Cardiac septum (tissue), 1 donor: ENCODE measurements around the gene FLNB. TPM values are rescaled to one million over a fixed set of nuclear protein-coding genes. Genes with fewer than 3 reads are reported as not detected.

Experiments
- DNase-seq: peaks from one replicate; pipeline ENCODE4 v3.0.0-alpha.2; 2020; ENCODE audit warnings: low spot score
- intact Hi-C: fragments of 100-400 bp; cut with DNase I; formaldehyde crosslinking; loops from one replicate; pipeline ENCODE4 v1.14.0; 2022
- total RNA-seq: library from RNA; stranded (reverse); fragmentation: NEBNext Ultra II Directional; extraction: Animal tissue kit (Norgen Biotek cat#: 25700); gene quantifications from one replicate; pipeline ENCODE4 v1.2.1, GENCODE V29; 2021
- donor health status: DM: no; HTN: no; CAD: no.

FLNB gene
- total RNA-seq, 1 donor from 2014 or later, result 58.1 TPM

DNA sequence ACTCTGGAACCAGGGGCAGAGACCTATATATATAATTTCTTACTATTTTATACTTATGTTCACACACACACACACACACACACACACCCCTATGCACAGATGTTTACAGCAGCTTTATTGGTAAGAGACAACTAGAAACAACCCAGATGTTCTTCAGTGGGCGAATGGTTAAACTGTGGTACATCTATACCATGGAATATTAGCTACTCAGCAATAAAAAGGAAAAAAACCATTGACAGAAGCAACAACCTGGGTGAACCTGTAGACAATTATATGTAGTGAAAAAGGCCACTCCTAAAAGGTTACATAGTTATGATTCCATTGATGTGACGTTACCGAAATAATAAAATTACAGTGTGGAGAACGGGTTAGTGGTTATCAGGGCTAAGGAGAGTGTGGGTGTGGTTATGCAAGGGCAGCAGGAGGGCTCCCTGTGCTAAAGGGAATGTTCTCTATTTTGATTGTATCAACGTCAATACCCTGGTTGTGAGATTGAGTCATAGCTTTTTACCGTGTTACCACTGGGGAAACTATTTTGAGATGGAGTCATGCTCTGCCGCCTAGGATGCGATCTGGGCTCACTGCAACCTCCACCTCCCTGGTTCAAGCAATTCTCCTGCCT lies 85.5 kb downstream of the FLNB start:
- intact Hi-C loops, result no loop called here
- no peak for DNase-seq

DNA sequence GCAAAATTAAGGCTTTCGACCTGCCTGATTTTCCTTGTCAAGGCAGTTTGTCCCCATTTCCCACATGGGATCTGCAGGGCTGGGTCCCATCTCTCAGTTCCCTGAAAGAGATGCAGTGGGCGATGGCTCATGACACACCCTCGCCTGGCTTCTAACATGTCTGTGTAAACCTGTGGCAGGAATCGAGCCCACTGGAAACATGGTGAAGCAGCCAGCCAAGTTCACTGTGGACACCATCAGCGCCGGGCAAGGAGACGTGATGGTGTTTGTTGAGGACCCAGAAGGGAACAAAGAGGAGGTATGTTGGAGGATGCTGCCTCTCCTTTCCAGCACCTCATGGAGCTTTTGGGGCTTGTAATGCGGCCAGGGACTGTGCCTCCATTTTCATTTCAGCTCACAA lies 86.4 kb downstream of the FLNB start:
- intact Hi-C loops, result no loop called here
- no peak for DNase-seq

DNA sequence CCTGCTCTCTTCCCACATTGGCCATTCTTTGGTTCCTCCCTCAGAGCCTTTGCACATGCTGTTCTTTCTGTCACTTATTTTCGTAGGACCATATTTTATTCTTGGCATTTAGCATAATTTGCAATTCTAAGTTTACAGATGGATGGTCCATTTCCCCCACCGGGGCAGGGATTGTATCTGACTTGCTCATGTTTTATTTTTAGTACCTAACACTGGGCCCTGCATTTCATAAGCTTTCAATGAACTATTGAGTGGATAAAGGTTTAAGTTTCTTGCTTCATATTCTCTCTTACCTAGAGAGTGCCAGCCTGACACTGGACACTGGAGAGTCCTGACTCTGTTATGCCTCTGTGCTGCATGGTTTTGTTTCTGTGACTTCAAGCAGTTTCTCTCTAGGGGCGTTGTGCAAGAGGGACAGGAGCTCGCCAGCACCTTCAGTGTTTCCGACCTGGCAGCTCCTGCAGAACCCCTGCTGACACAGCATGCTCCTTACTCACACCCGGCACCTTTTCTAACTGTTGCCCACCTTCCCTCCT lies 87.4 kb downstream of the FLNB start:
- DNase-seq, result no peak
- intact Hi-C loops, result no loop called here

DNA sequence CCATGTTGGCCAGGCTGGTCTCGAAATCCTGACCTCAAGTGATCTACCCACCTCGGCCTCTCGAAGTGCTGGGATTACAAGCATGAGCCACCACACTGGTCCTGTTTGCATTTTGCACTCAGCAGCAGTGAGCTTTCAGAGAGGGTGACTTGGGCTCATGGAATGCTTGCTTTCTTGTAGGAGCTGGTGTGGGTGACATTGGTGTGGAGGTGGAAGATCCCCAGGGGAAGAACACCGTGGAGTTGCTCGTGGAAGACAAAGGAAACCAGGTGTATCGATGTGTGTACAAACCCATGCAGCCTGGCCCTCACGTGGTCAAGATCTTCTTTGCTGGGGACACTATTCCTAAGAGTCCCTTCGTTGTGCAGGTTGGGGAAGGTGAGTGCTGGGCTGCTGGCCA lies 90.3 kb downstream of the FLNB start:
- intact Hi-C loops, result no loop called here

DNA sequence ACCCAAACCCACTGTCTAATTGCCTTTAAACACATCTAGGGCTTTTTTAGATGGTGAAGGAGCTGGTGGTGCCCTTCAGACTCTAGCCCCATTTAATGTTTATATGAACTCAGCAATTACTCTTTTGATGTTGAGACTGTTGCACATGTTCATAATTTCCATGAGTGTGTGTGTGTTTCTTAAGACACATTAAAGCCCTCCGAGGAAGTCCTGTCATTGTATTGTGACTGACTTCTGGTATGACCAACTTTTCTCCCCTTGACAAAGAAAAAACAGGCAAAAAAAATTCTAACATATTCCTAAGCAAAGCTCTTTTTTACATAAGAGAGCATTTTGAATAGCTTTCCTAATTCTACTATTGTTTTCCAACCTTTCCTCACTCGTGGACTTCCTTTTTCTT lies 91.6 kb downstream of the FLNB start:
- no peak for DNase-seq
- intact Hi-C loops, result no loop called here

More for the DNA sequence above, 90.3 kb downstream of the FLNB start:
- DNase-seq, result no peak

DNA sequence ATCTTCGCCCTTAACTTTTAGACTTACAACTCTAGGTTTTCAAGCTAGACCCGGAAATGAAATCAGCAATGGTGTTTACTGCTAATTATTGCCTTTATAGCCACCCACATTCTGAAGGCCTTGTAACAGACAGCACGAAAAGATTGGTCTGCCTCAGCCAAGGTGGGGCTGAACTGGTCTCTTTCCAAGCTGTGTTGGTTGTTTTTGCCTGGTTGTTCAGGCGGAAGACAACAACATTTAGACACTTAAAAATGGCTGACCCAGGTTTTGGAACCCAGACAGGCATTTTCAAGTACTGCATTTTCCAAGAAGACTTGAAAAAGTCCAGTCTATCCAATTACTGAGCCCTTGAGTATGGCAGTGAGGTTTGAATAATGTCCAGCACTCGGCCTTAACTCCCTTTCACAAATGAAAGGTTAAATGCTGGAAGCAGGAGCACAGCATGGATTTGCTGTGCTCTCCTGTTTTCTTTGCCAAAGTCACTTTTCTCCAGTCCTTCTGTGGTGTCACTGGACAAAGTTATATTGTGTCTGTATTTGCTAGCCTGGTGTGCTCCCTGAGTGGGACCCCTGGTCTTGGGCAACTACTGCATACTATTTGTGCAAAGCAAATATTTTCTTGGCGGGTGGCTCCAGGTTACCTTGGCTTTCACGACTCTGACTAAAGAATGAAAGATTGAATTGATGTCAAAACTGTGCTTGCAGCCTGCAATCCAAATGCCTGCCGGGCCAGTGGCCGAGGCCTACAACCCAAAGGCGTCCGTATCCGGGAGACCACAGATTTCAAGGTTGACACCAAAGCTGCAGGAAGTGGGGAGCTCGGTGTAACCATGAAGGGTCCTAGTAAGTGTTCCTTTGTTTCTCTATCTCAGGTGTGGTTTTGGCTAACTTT lies 93.5 kb downstream of the FLNB start:
- intact Hi-C loops, result no loop called here
- DNase-seq, result no peak

DNA sequence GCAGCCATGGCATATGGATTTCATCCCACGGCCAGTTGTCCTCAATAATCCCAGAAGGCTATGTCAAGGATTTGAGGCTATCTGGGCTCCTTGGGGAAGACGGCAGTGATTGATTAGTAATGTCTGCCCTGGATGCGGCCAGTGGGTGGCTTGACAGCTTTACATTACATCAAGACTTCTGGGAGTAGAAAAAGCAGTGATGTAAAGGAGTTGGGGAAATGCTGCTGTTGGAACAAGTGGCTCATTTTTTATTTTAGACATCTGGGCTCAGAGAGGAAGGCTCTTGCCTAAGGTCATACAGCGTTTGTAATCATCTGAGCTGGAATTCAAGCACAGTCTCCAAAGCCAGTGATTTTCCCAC lies 94.1 kb downstream of the FLNB start:
- DNase-seq, result no peak
- intact Hi-C loops, result no loop called here

DNA sequence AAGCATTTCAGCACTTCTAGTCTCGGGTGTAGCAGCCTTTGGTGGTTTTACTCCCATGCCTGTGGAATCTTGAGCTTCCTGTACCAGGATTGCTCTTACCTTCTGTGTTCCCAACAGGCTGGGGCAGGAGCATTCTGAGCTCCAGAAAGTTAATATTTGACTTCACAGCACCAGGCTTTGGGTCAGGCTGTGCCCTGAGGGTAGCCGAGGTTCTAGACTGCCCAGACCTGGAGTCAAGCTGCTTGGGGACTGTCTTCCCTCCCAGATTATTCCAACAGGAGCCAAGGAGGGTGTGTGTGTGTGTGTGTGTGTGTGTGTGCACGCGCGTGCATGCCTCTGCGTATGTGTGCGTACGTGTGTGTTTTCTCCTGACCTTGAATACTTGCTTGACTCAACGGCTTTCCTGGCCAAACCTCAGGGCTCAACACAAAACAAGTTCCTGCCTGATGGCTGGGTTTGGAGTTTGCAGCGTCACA lies 94.8 kb downstream of the FLNB start:
- intact Hi-C loops, result no loop called here

DNA sequence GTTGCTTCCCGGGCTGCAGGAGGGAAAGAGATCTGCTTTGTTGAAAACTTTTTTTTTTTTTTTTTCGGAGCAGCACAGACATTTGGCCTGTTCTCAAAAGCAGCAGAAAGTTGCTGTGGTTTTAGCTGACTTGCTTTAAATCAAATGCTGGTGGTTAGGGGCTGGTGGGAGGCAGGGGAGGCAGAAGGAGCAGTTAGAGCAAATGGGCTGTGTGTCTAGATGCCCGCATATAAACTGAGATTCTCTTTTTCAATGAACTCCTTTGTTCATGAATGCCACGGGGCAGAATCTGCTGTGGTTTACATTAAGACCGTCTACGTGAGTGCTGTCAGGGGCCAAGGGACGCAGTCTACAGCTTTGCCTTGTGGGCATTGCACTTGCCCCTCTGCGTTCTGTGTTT lies 95.9 kb downstream of the FLNB start:
- intact Hi-C loops, result no loop called here
- DNase-seq, result no peak

More for the DNA sequence above, 94.8 kb downstream of the FLNB start:
- no peak for DNase-seq

DNA sequence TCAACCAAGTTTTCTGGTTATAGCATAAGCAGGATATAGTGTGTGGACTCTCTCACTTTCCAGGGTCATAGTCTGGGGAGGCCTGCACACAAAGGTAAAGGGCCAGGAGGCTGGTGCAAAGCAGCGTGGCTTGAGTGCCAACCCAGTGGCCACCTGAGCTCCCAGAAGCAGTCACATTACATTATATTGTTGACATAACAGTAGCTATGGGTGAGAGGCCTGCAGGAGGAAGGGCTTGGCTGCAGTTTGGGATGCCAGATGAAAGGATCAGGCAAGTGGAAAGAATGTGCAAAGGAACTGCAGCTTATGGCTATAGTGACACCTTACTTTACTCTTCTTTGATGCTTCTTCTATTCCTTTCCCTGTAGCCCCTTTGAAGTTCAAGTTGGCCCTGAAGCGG lies 96.5 kb downstream of the FLNB start:
- intact Hi-C loops, result no loop called here
- DNase-seq, result no peak

DNA sequence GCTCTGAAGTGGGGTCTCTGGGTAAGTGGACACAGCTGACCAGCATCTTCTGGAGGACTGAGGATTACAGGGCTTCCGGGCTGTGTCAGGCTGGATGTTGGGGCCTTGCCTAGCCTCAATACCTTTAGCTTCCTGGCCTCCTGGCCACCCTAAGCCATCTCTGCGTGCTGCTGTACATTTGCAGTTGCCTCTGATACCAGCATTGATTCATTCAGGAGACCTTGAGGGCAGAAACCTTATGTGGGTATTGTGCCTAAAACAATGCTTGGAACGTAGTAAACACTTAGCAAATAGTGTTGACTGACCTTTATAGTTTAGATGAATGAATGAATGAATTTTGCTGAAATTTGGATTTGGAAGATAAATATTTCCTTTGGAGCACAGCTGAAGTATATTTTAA lies 97.0 kb downstream of the FLNB start:
- intact Hi-C loops, result no loop called here
- DNase-seq, result no peak

DNA sequence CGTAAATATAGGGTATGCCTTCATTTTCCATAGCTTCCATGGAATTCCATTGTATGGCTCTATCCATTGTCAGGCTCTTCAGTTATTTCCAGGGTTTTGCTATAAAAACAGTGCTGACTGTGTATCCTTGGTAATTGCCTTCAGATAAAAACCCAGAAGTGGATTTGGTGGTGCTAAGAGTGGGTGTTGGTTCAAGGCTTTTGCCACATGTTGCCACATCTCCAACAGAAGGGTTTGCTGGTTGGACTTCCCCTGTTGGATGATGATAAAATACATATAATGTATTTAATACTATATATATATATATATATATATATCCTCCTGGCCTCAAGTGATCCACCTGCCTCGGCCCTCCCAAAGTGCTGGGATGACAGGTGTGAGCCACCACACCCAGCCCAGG lies 97.8 kb downstream of the FLNB start:
- intact Hi-C loops, result no loop called here
- DNase-seq, result no peak

DNA sequence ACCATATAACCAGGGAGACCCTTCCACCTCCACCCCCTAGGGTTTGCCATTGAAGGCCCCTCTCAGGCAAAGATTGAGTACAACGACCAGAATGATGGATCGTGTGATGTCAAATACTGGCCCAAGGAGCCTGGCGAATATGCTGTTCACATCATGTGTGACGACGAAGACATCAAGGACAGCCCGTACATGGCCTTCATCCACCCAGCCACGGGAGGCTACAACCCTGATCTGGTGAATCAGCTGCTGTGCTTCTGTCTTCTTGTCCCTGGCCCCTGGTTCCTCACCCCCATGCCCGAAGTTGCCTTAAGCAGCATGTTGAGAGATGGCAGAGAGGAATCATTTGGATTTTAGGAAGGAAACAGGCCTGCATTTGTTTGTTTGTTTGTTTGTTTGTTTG lies 98.4 kb downstream of the FLNB start:
- no peak for DNase-seq
- intact Hi-C loops, result no loop called here

DNA sequence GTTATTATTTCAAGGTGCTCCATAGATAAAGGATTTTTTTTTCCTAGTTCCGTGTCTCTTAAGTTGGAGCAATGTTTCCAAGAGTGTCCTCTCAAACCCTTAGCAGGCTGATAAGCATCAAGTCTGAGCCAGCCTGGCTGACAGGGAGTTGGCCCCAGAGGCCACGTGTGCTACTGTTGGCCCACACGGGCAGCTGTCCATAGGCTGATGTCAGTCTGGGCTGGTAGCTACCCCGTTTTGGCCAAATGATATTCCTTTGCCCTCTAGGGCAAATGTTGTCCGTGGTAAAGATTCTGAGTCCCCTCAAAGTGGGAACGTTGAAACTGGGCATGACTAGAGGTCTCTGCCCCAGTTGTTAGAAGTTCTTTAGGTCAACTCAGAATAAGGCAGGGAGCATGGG lies 99.4 kb downstream of the FLNB start:
- intact Hi-C loops, result no loop called here
- DNase-seq, result no peak

DNA sequence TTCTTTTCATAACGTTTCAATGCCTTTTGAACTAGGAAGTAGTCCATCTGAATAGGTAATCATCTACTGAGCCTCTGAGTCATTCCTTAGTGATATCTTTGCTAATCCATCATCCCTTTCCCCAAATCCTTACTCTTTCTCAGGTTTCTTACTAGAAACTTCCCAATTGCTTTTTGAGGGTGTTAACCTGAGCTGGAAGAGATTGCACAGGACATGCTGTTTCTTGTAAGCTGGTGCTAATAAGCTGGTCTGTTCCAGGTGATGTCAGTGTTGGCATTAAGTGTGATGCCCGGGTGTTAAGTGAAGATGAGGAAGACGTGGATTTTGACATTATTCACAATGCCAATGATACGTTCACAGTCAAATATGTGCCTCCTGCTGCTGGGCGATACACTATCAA lies 101.5 kb downstream of the FLNB start:
- intact Hi-C loops, result no loop called here
- DNase-seq, result no peak

DNA sequence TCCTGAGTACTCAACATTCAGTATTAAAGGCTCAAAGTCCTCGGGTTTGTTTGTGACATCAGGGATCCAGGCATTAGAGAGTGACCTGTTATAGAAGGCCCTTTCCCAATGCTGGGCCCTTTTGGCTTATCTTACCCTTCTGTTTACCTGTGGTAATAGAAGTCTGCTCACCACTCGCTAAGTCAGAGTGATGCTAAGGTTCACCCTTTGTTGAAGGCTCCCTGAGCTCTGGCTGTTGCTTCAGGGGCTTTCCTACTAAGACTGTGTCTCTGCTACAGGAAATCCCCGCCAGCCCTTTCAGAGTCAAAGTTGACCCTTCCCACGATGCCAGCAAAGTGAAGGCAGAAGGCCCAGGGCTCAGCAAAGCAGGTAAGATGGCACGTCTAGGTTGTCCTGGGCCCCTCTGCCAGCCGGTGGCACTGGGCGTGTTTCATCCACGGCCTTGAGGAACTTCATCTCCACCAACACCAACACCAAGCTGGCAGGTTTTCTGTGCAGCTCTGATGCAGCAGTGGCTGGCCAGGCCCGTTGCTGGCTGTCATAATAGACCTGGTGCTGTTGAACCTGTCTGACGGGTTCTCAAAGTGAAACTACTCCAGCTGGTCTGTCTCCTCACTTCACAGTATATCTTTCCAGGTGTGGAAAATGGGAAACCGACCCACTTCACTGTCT lies 103.4 kb downstream of the FLNB start:
- intact Hi-C loops, result no loop called here
- DNase-seq, result no peak

DNA sequence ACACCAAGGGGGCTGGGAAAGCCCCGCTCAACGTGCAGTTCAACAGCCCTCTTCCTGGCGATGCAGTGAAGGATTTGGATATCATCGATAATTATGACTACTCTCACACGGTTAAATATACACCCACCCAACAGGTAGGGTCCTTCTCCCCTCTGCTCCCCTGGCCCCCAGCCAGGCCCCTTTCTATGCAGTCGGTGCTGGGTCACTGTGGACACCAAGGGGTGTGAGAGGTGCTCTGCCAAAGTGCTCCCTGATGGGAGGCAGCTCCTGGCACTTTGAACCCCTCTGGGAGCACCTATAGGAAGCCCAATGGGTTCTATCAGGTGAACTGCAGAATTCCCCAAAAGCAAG lies 103.9 kb downstream of the FLNB start:
- intact Hi-C loops, result no loop called here
- no peak for DNase-seq

DNA sequence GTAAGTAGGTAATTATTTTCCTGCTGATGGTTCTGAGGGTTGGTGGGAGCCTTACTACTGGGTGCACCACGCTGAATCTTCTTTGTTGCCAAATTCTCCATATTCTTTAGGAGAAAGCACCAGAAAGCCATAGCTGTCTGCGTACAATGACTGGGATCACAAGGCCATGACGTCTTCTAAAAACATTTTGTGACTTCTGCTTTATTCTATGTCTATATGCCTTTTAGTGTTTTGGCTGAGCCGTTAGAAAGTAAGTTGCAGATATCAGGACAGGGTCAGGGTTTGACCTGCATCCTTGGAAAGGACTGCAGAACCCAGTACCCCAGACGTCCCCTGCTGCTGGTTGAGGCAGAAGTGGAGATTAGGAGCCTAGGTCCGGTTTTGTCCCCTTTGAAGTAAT lies 107.0 kb downstream of the FLNB start:
- intact Hi-C loops, result loop anchor here (5.0 kb wide), 1 partner anchor 33 kb away; no protein-coding TSS in a partner anchor
- no peak for DNase-seq

DNA sequence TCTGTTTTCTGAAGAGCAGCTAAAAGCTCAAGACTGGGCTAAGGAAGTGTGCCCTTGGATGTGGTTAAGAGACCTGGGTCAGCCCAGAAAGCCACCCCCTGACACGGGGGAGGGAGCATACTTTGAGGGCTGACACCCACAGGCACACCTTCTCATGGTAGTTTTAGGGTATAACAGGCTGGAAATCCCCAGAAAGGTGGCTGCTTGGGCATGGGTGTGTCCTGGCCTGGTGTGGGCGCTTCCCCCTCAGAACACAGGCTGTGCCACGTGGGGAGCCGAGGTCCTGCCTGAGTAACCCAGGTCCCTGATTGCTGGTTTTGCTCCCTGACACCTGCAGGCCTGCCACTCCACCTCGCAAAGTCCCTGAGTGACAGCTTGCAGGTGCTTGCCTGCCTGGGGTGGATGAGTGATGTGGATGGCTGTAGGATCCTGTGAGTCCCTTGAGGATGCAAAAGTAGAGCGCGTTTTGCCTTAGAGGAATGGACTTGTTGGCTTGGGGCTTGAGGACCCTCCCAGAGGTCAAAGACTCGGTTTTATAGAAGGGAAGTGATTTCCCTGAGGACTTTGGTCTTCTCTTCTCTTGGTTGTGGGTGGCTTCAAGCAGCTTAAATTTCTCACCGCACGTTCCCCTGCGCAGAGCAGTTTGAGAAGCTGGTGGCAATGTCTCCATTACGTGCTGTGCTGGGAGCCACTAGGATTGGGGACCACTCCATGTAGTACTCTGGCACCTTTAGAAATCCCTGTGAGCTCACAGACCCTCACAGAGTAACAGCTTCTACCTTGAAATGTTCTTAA lies 108.1 kb downstream of the FLNB start:
- intact Hi-C loops, result loop anchor here (5.0 kb wide), 1 partner anchor 34 kb away; no protein-coding TSS in a partner anchor
- DNase-seq, result no peak

DNA sequence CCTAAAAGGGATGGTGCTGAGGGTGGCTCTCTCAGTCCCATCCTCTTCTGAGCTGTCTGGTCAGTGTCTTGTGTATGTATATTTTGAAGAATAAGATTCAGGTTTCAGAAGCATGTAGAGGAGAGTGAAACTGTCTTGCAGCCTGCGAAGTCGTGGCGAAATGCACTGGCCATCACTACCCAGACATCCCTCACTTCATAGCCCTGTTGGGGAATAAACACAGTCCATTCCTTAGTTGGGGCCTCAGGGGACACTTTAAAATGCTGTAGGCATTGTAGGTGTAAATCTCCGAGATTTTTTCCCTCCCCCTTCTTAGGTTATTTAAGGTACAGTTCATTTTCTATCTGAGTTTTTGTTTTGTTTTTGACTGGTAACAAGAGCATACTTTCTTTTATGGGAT lies 108.8 kb downstream of the FLNB start:
- no peak for DNase-seq
- intact Hi-C loops, result loop anchor here (5.0 kb wide), 1 partner anchor 35 kb away; no protein-coding TSS in a partner anchor
